GM19324 (cell line): Measurements from ENCODE around the gene NFATC2IP.
"Not testable (repeated sequence)": the region's sequence is repeated elsewhere in the genome, so short reads cannot be mapped to it uniquely, and the experiment has no call there.

Experiments used
- ATAC-seq: cut with Tn5 transposase; IDR thresholded peaks from one replicate; pipeline ENCODE4 v1.9.1; 2021; ENCODE audit warnings: mild to moderate bottlenecking, moderate library complexity; ENCODE audit not compliant: unreplicated experiment, low FRiP score

The NFATC2IP gene

GRCh38 chr16:28989363-28989762, 38.6 kb downstream of the NFATC2IP start:
- ATAC-seq = no peak

- no peak for ATAC-seq
These were observed 39.8 kb downstream of the NFATC2IP start for GRCh38 chr16:28990375-28991040.

- no peak for ATAC-seq
These were observed 41.0 kb downstream of the NFATC2IP start for GRCh38 chr16:28991687-28992086.

GRCh38 chr16:28992496-28992895, 41.8 kb downstream of the NFATC2IP start:
- ATAC-seq = no peak

GRCh38 chr16:28998837-28999236, 48.1 kb downstream of the NFATC2IP start:
- no peak for ATAC-seq

GRCh38 chr16:28999577-28999976, 48.8 kb downstream of the NFATC2IP start:
- ATAC-seq = no peak

GRCh38 chr16:29000019-29000418, 49.3 kb downstream of the NFATC2IP start:
- no peak for ATAC-seq

- not testable (repeated sequence) for ATAC-seq
These were observed 53.9 kb downstream of the NFATC2IP start for GRCh38 chr16:29004496-29005139.

- no peak for ATAC-seq
These were observed 57.2 kb downstream of the NFATC2IP start for GRCh38 chr16:29007730-29008593.

GRCh38 chr16:29009050-29009837, 58.5 kb downstream of the NFATC2IP start:
- ATAC-seq = no peak

GRCh38 chr16:29009838-29010166, 59.1 kb downstream of the NFATC2IP start:
- ATAC-seq = no peak

- no peak for ATAC-seq
These were observed 60.4 kb downstream of the NFATC2IP start for GRCh38 chr16:29011112-29011511.

GRCh38 chr16:29011851-29012250, 61.1 kb downstream of the NFATC2IP start:
- ATAC-seq = no peak

GRCh38 chr16:29012913-29013553, 62.3 kb downstream of the NFATC2IP start:
- no peak for ATAC-seq

- ATAC-seq = no peak
These were observed 63.9 kb downstream of the NFATC2IP start for GRCh38 chr16:29014561-29015069.
